Raji (cell line): Measurements from ENCODE around the gene HDC.

Experiments
- POLR2A ChIP-seq: IDR thresholded peaks from 2 replicates; pipeline ENCODE4 v1.6.1; 2011; ENCODE audit warnings: low read depth, low read length, control low read depth; ENCODE audit not compliant: insufficient read depth

Gene HDC, protein sequence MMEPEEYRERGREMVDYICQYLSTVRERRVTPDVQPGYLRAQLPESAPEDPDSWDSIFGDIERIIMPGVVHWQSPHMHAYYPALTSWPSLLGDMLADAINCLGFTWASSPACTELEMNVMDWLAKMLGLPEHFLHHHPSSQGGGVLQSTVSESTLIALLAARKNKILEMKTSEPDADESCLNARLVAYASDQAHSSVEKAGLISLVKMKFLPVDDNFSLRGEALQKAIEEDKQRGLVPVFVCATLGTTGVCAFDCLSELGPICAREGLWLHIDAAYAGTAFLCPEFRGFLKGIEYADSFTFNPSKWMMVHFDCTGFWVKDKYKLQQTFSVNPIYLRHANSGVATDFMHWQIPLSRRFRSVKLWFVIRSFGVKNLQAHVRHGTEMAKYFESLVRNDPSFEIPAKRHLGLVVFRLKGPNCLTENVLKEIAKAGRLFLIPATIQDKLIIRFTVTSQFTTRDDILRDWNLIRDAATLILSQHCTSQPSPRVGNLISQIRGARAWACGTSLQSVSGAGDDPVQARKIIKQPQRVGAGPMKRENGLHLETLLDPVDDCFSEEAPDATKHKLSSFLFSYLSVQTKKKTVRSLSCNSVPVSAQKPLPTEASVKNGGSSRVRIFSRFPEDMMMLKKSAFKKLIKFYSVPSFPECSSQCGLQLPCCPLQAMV

DNA sequence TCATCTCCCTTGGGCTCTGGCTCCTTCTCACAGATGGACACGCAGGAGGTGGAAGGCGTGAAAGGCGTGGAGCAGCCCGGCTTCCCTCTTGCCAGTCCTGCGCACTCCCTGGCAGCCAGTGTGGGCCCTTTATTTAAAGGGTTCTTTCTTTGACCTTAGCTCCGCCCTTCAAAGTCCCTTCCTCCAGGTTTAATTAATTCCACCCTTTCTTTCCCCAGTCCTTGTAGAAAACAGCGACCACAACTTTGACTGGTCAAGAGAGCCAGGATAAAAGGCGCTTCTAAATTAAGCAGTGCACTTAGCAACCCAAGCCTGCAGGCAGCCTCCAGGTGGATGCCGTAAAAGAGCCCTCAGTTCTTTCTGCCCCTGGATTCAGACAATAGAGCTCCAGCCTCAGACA is at the start of gene HDC:
Gene HDC (minus strand): TSS at position 107 of the 400 bp plus-strand sequence. CDS start 103 bp downstream, at position 4.
- TF ChIP-seq POLR2A = no peak

DNA sequence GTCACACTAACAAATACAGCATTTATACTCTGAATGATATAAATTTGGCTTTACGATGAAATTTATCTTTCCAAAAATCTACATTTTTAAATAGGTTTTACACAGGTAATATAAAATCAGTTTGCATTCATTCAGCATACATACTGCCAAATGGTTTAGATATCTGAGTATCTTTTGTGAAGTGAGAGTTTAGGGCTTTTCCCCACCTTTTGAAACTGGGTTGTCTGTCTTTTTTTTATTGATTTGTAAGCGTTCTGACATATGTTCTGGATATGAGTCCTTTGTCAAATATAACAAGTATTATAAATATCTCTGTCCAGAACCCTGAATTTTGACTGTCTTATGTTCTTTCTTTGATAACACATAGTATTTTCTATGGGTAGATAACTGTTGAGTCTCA is 47.1 kb upstream of the HDC start:
- TF ChIP-seq POLR2A = no peak

GRCh38 chr15:50307799-50308198 is 42.3 kb upstream of the HDC start:
- no peak for TF ChIP-seq POLR2A

DNA sequence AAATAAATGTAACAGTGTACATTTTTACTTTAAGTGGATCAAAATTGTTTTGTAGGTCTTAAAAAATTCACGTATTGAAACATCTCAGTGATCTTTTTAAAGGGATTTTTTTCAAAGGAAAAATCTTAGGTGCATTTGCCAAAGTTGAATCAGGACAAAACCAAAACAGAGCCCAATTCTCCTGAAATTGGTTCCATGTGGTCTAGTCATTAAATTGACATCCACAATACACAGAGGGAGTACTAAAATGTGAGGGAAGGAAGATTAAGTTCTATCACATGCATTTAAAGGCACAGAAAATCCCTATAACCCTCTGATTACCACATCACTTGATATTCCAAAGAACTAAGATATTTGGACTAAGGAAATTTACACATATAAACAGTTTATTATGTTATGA is 39.3 kb upstream of the HDC start:
- no peak for TF ChIP-seq POLR2A

- no peak for TF ChIP-seq POLR2A
Observed at GRCh38 chr15:50302581-50302980, 37.1 kb upstream of the HDC start.

GRCh38 chr15:50298340-50298739 is 32.8 kb upstream of the HDC start:
- TF ChIP-seq POLR2A = no peak

GRCh38 chr15:50295966-50296365 is 30.4 kb upstream of the HDC start:
- no peak for TF ChIP-seq POLR2A

DNA sequence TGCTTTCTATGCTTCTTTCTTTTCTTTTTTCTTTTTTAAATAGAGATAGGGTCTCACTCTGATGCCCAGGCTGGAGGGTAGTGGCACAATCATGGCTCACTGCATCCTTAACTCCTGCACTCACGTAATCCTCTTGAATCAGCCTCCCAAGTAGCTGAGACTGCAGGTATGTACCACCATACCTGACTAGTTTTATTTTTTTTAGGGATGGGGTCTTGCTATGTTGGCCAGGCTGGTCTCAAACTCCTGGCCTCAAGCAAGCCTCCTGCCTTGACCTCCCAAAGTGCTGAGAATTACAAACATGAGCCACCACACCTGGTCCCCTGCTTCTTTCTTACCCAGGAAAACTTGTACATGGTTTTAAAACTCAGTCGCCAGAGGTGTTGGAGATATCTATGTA is 24.2 kb upstream of the HDC start:
- no peak for TF ChIP-seq POLR2A

DNA sequence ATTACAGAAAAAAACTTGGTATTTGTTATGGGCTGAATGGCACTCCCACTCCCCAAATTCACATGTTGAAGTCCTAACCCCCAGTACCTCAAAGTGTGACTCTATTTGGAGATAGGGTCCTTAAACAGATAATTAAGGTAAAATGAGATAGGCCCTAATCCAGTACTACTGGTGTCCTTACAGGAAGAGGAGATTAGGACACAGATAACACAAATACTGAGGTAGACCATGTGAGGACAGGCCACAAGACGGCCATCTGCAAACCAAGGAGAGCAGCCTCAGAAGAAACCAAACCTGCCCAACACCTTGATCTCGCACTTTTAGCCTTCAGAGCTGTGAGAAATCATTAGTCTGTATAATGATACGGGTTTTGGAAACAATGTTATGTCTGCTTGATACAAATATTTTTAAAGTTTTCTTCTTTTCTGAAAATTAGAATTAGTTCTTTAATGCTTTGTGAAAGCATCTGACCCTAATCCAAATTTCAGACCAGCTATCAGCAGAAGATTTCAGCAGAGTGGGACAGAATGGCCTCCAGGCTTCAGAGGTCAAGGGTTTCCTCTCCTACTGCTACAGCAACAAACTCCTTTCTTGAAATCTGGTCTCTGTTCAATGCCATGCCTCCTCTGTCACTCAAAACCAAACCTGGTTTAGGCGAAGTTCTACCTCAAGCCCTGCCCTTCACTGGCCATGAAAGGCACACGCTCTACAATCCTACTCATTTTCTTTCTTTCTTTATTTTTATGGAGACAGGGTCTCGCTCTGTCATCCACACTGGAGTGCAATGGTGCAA is 22.0 kb upstream of the HDC start:
- no peak for TF ChIP-seq POLR2A

GRCh38 chr15:50281427-50281826 is 15.9 kb upstream of the HDC start:
- TF ChIP-seq POLR2A = no peak

DNA sequence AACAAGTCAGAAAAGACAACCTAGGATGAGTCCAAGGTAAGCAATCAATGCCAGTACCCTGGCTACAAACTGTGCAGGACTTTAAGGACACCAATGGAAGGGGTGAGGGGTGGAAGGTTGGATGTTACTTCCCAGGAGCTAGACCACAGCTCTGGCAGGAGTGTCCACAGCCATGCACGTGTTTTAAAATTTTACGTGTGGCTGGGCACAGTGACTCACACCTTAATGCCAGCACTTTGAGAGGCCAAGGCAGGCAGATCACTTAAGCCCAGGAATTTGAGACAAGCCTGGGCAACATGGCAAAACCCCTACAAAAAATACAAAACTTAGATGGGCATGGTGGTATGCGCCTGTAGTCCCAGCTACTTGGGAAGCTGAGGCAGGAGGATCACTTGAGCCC is 14.7 kb upstream of the HDC start:
- no peak for TF ChIP-seq POLR2A

DNA sequence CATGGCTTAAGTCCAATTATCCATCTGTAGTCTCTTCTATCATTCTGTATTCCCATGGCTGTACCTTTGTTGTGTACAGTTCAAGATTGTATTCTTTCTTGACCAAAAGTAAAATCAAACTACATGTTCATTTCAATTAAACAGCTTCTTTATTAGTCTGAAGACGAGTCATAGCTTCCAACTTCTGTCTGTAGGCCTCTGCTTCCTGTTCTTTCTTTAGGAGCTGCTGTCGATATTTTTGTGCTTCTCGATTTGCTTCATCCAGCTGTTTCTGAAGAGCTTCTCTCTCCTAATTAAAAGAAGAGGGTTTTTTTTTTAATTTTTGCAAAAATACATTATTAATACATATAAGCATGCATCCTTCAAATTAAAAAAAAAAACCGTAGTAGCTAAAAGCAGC is 13.0 kb upstream of the HDC start:
- no peak for TF ChIP-seq POLR2A

- TF ChIP-seq POLR2A = no peak
Observed at GRCh38 chr15:50277370-50277769, 11.8 kb upstream of the HDC start.

GRCh38 chr15:50275908-50276307 is 10.4 kb upstream of the HDC start:
- TF ChIP-seq POLR2A = no peak

- no peak for TF ChIP-seq POLR2A
Observed at GRCh38 chr15:50275091-50275490, 9.6 kb upstream of the HDC start.

DNA sequence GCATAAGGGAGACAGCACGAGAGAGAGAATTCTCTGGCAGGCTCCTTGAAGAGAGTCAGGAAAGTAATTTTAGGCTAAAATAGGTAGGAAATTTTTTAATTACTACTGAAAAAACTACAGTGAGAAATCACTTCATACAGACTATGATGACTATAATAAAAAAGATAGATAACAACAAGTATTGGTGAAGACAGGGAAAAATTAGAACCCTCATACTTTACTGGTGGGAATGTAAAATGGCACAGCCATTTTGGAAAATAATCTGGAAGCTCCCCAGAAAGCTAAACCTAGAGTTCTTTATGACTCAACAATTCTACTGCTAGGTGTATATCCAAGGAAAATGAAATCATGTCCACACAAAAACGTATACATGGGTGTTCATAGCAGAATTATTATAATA is 2.1 kb upstream of the HDC start:
- TF ChIP-seq POLR2A = no peak

DNA sequence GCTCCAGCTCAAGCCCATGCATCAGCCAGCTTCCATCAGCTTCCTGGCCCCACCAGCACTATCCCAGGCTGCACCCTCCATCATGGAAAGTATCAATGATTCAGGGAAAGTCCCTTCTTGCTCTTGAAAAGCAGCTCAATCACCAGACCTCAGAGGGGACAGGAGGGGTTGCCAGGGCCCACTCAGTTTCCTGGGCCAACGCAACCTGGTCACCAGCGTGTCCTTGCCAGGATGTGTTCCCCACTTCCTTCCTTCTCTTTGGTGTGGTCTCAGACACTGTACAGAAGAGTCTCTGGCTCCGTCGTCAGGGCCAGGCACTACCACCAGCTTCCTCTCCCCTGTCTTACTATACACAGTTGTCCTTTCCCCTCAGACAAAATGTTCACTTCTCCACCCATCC is 3.0 kb downstream of the HDC start:
- TF ChIP-seq POLR2A = no peak

DNA sequence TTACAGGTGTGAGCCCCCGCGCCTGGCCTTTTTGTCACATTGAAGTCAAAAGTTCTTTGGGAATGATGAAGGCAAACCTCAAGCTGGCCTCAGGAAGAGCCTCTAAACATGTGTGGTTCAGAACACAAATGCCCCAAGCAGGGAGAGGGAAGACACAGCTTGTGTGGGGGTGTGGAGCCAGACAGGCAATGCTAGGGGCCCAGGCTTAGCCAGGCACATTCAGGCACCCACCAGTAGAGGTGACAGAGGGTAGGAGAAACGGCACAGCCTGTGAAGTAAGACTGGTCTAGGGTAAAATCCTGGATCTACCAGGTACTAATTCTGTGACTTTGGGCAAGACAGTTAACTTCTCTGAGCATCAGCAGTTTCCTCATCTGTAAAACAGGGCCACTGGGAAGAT is 3.5 kb downstream of the HDC start:
- no peak for TF ChIP-seq POLR2A
